Parathyroid adenoma (tissue), 2 donors: ENCODE results near the gene PEAK1.

ENCODE experiments used
- H2AFZ ChIP-seq: fragments of 300-600 bp; sonication (generic); one replicate; pipeline ENCODE4 v1.7.0; 2017; ENCODE audit warnings: antibody characterized with exemption, mild to moderate bottlenecking
- H3K27ac ChIP-seq: fragments of 300-600 bp; sonication (generic); one replicate; pipeline ENCODE4 v1.7.0; 2017
- H3K27me3 ChIP-seq: fragments of 300-600 bp; sonication (generic); one replicate; pipeline ENCODE4 v1.7.0; 2017; ENCODE audit warnings: low read length; ENCODE audit not compliant: control insufficient read depth, insufficient read depth
- H3K36me3 ChIP-seq: fragments of 300-600 bp; sonication (generic); one replicate; pipeline ENCODE4 v1.7.0; 2017; ENCODE audit warnings: low read length; ENCODE audit not compliant: control insufficient read depth, insufficient read depth
- H3K4me1 ChIP-seq: fragments of 300-600 bp; sonication (generic); one replicate; pipeline ENCODE4 v1.7.0; 2017; ENCODE audit warnings: control low read depth
- H3K4me2 ChIP-seq: fragments of 300-600 bp; sonication (generic); one replicate; pipeline ENCODE4 v1.7.0; 2017; ENCODE audit warnings: low read length
- H3K4me3 ChIP-seq: fragments of 300-600 bp; sonication (generic); one replicate; pipeline ENCODE4 v1.7.0; 2017; ENCODE audit warnings: low read depth, low read length
- H3K79me2 ChIP-seq: fragments of 300-600 bp; sonication (generic); one replicate; pipeline ENCODE4 v1.7.0; 2017; ENCODE audit warnings: control low read depth
- H3K9ac ChIP-seq: fragments of 300-600 bp; sonication (generic); one replicate; pipeline ENCODE4 v1.7.0; 2017; ENCODE audit warnings: mild to moderate bottlenecking
- H3K9me3 ChIP-seq: fragments of 300-600 bp; sonication (generic); one replicate; pipeline ENCODE4 v1.7.0; 2017; ENCODE audit warnings: low read length; ENCODE audit not compliant: control insufficient read depth
- TF ChIP-seq, protein P1 (sequence below): fragments of 300-600 bp; sonication (generic); IDR thresholded peaks from one replicate; pipeline ENCODE4 v1.7.0; 2017; ENCODE audit warnings: antibody characterized with exemption, mild to moderate bottlenecking
- donor health status: primary hyperparathyroidism.

The PEAK1 gene

DNA sequence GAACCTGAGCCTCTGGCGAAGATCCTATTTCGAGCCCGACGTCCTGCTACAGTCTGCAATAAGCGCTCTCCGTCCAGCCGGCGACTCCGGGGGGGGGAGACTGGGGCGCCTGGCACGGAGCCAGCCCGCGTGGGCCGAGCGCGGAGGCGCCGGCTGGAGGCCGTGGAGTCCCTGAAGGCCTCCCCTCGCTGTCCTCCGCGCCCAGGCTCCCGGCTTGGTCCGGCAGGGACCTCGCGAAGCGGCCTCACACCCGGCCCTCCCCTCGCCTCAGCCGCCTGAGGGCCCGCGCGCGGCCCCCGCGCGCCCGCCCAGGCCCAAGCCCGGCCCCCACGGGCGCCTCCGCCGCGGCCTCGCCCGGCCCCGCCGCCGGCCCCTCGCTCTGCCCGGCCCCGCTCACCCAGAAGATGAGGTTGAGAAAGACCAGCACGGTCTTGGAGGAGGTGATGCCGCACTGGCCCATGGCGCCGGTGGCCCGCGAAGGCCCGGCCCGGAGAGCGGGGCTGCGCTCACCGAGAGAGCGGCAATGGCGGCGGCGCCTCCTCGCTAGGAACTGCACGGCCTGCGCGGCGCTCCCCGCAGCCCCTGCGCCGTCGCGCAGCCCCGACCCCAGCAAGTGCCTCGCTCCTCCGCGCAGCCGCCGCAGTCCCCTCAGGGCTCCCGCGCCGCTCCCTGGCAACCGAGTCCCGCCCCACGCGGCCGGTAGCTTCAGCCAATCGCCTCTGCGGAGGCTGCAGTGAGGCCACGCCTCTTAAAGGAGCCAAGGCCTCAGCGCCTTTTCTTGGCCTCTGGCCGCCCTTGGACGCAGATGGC is 349.2 kb downstream of the PEAK1 start, which contains the start of gene TSPAN3:
Gene TSPAN3 (minus strand): TSS at position 615 of the 810 bp plus-strand sequence. CDS start 155 bp downstream, at position 460.
- Histone ChIP-seq H3K27me3 (no peaks in the 10 kb centered on the region), H3K36me3 (no peaks in the 10 kb centered on the region), H3K27ac (peak within 1 kb of the TSS; percentile 83), H2AFZ (peak within 1 kb of the TSS; percentile 96), H3K79me2 (peaks cover 17% of the 10 kb centered on the region), H3K4me1 (peaks cover 4% of the 10 kb centered on the region), H3K9ac (peak within 1 kb of the TSS; percentile 29), H3K9me3 (no peaks in the 10 kb centered on the region), H3K4me3 (peak within 1 kb of the TSS; percentile 84), H3K4me2 (peak within 1 kb of the TSS; percentile 92)
- TF ChIP-seq, protein P1, sequence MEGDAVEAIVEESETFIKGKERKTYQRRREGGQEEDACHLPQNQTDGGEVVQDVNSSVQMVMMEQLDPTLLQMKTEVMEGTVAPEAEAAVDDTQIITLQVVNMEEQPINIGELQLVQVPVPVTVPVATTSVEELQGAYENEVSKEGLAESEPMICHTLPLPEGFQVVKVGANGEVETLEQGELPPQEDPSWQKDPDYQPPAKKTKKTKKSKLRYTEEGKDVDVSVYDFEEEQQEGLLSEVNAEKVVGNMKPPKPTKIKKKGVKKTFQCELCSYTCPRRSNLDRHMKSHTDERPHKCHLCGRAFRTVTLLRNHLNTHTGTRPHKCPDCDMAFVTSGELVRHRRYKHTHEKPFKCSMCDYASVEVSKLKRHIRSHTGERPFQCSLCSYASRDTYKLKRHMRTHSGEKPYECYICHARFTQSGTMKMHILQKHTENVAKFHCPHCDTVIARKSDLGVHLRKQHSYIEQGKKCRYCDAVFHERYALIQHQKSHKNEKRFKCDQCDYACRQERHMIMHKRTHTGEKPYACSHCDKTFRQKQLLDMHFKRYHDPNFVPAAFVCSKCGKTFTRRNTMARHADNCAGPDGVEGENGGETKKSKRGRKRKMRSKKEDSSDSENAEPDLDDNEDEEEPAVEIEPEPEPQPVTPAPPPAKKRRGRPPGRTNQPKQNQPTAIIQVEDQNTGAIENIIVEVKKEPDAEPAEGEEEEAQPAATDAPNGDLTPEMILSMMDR: no peak

DNA sequence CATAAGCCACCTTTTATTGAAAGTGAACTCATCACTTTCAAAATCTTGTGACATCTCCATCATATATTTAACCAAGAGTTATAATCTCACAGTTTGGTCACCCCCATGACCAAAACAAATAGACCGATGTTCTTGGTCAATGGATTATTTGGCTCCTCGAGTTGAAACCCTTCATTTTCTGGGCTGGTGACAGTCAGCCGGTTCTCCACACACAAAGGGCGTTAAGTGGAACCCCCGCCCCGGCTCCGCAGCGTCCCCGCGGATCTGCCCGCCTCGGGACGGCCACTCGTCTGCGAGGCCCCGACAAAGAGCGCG is 349.8 kb downstream of the PEAK1 start:
- peaks cover 19% of the 10 kb centered on the region for H3K79me2 ChIP-seq

DNA sequence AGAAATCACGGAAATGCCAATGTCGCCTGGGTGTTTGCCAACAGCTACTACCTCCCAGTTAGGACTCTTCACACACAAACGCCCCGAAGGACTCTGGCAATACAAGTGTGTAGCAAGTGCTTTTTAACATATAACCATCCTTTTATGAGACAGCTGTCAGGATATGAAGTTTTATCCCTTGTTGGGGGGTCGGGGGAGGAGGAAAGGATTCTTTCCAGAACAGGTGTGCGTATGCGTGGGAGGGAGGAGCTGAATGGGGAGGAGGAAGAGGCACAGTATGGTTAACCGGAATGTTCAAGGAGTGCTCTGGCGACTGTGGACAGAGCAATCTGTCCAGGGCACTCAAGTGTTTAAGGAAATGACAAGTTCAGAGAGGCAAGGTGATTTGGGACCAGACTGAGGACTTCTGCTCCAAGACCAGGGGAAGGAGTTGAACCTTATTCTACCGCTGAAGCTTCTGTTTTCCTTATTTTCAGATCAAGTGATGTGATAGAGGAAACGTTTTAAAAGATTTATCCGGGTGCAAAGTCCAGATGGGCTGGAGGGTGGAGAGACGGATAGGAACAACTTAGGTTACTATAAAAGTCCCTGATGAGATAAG is 350.3 kb downstream of the PEAK1 start:
- Histone ChIP-seq H3K9ac (no peak overlapping the region), H2AFZ (no peak overlapping the region), H3K36me3 (no peaks in the 10 kb centered on the region), H3K4me3 (peak overlapping the region; percentile 84), H3K4me2 (peak overlapping the region; percentile 92), H3K27me3 (no peaks in the 10 kb centered on the region), H3K79me2 (peaks cover 19% of the 10 kb centered on the region), H3K4me1 (peaks cover 7% of the 10 kb centered on the region), H3K27ac (peak overlapping the region; percentile 66), H3K9me3 (no peaks in the 10 kb centered on the region)
- TF ChIP-seq, protein P1: no peak

More for the DNA sequence above, 349.8 kb downstream of the PEAK1 start:
- TF ChIP-seq, protein P1: no peak
- Histone ChIP-seq H3K36me3 (no peaks in the 10 kb centered on the region), H3K27ac (peak overlapping the region; percentile 66), H3K4me3 (peak overlapping the region; percentile 84), H3K9ac (peak overlapping the region; percentile 29), H3K27me3 (no peaks in the 10 kb centered on the region), H2AFZ (peak overlapping the region; percentile 53), H3K4me2 (peak overlapping the region; percentile 92), H3K9me3 (no peaks in the 10 kb centered on the region), H3K4me1 (peaks cover 5% of the 10 kb centered on the region)

DNA sequence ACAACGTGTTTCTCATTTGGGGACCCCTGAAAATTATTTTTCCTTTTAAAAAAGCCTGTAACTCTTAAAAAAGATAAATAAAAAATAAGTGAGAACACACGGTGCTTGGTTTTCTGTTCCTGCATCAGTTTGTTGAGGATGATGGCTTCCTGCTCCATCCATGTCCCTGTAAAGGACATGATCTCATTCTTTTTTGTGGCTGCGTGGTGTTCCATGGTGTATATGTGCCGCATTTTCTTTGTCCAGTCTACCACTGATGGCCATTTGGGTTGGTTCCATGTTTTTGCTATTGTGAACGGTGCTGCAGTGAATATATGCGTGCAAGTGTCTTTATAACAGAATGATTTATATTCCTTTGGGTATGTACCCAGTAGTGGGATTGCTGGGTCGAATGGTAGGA is 351.3 kb downstream of the PEAK1 start:
- Histone ChIP-seq H3K4me3 (no peak overlapping the region), H3K79me2 (peaks cover 22% of the 10 kb centered on the region), H2AFZ (no peak overlapping the region), H3K36me3 (no peaks in the 10 kb centered on the region), H3K9ac (no peak overlapping the region), H3K27ac (no peak overlapping the region), H3K4me1 (peaks cover 7% of the 10 kb centered on the region), H3K9me3 (no peaks in the 10 kb centered on the region), H3K4me2 (no peak overlapping the region), H3K27me3 (no peaks in the 10 kb centered on the region)
- TF ChIP-seq, protein P1: no peak
